IMR-90 (cell line): ENCODE measurements around the gene TRMT11. TPM values are rescaled to one million over a fixed set of nuclear protein-coding genes. Genes with fewer than 3 reads are reported as not detected.

Experiments used
- ATAC-seq: fragments of 200-7000 bp; cut with Tn5 transposase; 2 replicates; pipeline ENCODE4 v1.9.1; 2020; ENCODE audit warnings: low read depth, mild to moderate bottlenecking, moderate library complexity
- BruUV-seq: library from RNA; stranded (reverse); fragments of 400-500 nt; replicated peaks from 2 replicates; lab custom pipeline; 2021; lab: Mats Ljungman, UMichigan
- CTCF ChIA-PET: fragments of 300-600 bp; formaldehyde crosslinking; extraction: SDS; loops from one replicate; lab custom pipeline; 2021; ENCODE audit warnings: antibody characterized with exemption; lab: Yijun Ruan, JAX
- POLR2A ChIA-PET: fragments of 300-600 bp; sonication (Branson Sonifier 250); formaldehyde crosslinking; loops from one replicate; lab custom pipeline; 2022; ENCODE audit warnings: antibody characterized with exemption; ENCODE audit not compliant: unreplicated experiment; lab: Charles Lee
- DNase-seq: peaks from one replicate; pipeline ENCODE4 v3.0.0; 2013
- H2AFZ ChIP-seq: replicated peaks from 2 replicates; pipeline ENCODE3; 2013; ENCODE audit warnings: low read length, mild to moderate bottlenecking; ENCODE audit not compliant: poor library complexity
- H2AK5ac ChIP-seq: 2 replicates; pipeline ENCODE4 v1.6.1; 2013; ENCODE audit warnings: low read depth, low read length, inconsistent platforms
- H2AK9ac ChIP-seq: replicated peaks from 2 replicates; pipeline ENCODE3; 2013; ENCODE audit warnings: mild to moderate bottlenecking, low read depth, low read length, moderate library complexity; ENCODE audit not compliant: poor library complexity
- H2BK120ac ChIP-seq: 2 replicates; pipeline ENCODE4 v1.6.1; 2013; ENCODE audit warnings: low read depth, low read length, inconsistent platforms
- H2BK15ac ChIP-seq: 3 replicates; pipeline ENCODE4 v1.6.1; 2013; ENCODE audit warnings: low read depth, low read length, inconsistent platforms
- H2BK20ac ChIP-seq: 2 replicates; pipeline ENCODE4 v1.6.1; 2013; ENCODE audit warnings: low read depth, mild to moderate bottlenecking, inconsistent platforms, low read length, moderate library complexity
- H2BK5ac ChIP-seq: 2 replicates; pipeline ENCODE4 v1.6.1; 2013; ENCODE audit warnings: mild to moderate bottlenecking, low read depth, low read length, inconsistent platforms; ENCODE audit not compliant: poor library complexity, severe bottlenecking
- H3K14ac ChIP-seq: replicated peaks from 2 replicates; pipeline ENCODE4 v1.6.1; 2013; ENCODE audit warnings: low read depth, low read length, inconsistent platforms
- H3K18ac ChIP-seq: 2 replicates; pipeline ENCODE4 v1.6.1; 2013; ENCODE audit warnings: low read depth, low read length, control low read depth
- H3K23ac ChIP-seq: 2 replicates; pipeline ENCODE4 v1.6.1; 2013; ENCODE audit warnings: low read depth, low read length, inconsistent platforms
- H3K27ac ChIP-seq: 2 replicates; pipeline ENCODE4 v1.5.1; 2013; ENCODE audit warnings: mild to moderate bottlenecking, control low read depth, low read length; ENCODE audit not compliant: insufficient read depth
- H3K27me3 ChIP-seq: 2 replicates; pipeline ENCODE4 v1.6.1; 2013; ENCODE audit warnings: low read length; ENCODE audit not compliant: control insufficient read depth, insufficient read depth
- H3K36me3 ChIP-seq: 2 replicates; pipeline ENCODE4 v1.6.1; 2013; ENCODE audit warnings: low read length, mixed read lengths; ENCODE audit not compliant: control insufficient read depth, insufficient read depth
- H3K4ac ChIP-seq: 2 replicates; pipeline ENCODE4 v1.6.1; 2013; ENCODE audit warnings: low read depth, low read length, inconsistent platforms
- H3K4me1 ChIP-seq: 2 replicates; pipeline ENCODE4 v1.6.1; 2013; ENCODE audit warnings: low read length, mixed read lengths; ENCODE audit not compliant: control insufficient read depth, insufficient read depth
- H3K4me2 ChIP-seq: 2 replicates; pipeline ENCODE4 v1.6.1; 2013; ENCODE audit warnings: low read depth, mild to moderate bottlenecking, control low read depth, low read length, moderate library complexity
- H3K4me3 ChIP-seq: 2 replicates; pipeline ENCODE4 v1.5.1; 2013; ENCODE audit warnings: low read depth, mild to moderate bottlenecking, control low read depth, low read length, moderate library complexity; ENCODE audit not compliant: insufficient read depth
- H3K56ac ChIP-seq: 2 replicates; pipeline ENCODE4 v1.6.1; 2013; ENCODE audit warnings: low read length, inconsistent platforms; ENCODE audit not compliant: insufficient read depth; ENCODE audit errors: extremely low read depth
- H3K79me1 ChIP-seq, 2 experiments: 2 replicates each; pipeline ENCODE4 v1.6.1; 2013; ENCODE audit warnings: low read length in 2 of 2, inconsistent platforms in 1 of 2, low read depth in 1 of 2
- H3K9ac ChIP-seq: 2 replicates; pipeline ENCODE4 v1.6.1; 2013; ENCODE audit warnings: low read depth, low read length, control low read depth
- H3K9me1 ChIP-seq: 2 replicates; pipeline ENCODE4 v1.6.1; 2013; ENCODE audit warnings: low read length, inconsistent platforms; ENCODE audit not compliant: insufficient read depth
- H3K9me3 ChIP-seq: 2 replicates; pipeline ENCODE4 v1.6.1; 2013; ENCODE audit warnings: low read length; ENCODE audit not compliant: control insufficient read depth, insufficient read depth
- H4K20me1 ChIP-seq: 2 replicates; pipeline ENCODE4 v1.6.1; 2013; ENCODE audit warnings: low read length, inconsistent platforms; ENCODE audit not compliant: insufficient read depth
- H4K5ac ChIP-seq: 2 replicates; pipeline ENCODE4 v1.6.1; 2013; ENCODE audit warnings: mild to moderate bottlenecking, low read depth, low read length, control low read depth
- H4K8ac ChIP-seq, 2 experiments: 2 replicates each; pipeline ENCODE4 v1.6.1; 2013; ENCODE audit warnings: low read depth in 2 of 2, low read length in 2 of 2, control low read depth in 1 of 2, inconsistent platforms in 1 of 2
- H4K91ac ChIP-seq: 2 replicates; pipeline ENCODE4 v1.6.1; 2013; ENCODE audit warnings: low read depth, low read length, inconsistent platforms; ENCODE audit not compliant: insufficient read depth
- CEBPB ChIP-seq: IDR thresholded peaks from 2 replicates; pipeline ENCODE4 v1.6.1; 2012; ENCODE audit warnings: low read depth, low read length, improper control_type of control experiment
- CHD1 ChIP-seq: IDR thresholded peaks from 2 replicates; pipeline ENCODE4 v1.6.1; 2012; ENCODE audit warnings: low read depth, low read length, improper control_type of control experiment
- NFE2L2 ChIP-seq: fragments of 150-350 bp; IDR thresholded peaks from 2 replicates; pipeline ENCODE4 v1.6.1; 2016; ENCODE audit warnings: low read depth, mild to moderate bottlenecking, low read length
- POLR2A ChIP-seq: IDR thresholded peaks from 2 replicates; pipeline ENCODE4 v1.6.1; 2012; ENCODE audit warnings: mild to moderate bottlenecking, low read depth, low read length
- WGBS, 2 experiments: methylation state at CpG; one replicate each; pipeline versions ENCODE4 v1.1.5 to v1.1.7; 2013; ENCODE audit warnings: missing lambda C conversion rate in 2 of 2; ENCODE audit not compliant: insufficient read length in 1 of 2; ENCODE audit errors: extremely low coverage in 2 of 2; 5-methylcytosine and 5-hydroxymethylcytosine counted together
- dilution Hi-C: fragments of 300-500 bp; cut with HindIII; formaldehyde crosslinking; loops from one replicate; pipeline ENCODE4 v1.14.3; 2018; ENCODE audit warnings: low sequenced_read_pairs; ENCODE audit not compliant: unreplicated experiment
- in situ Hi-C: fragments of 300-500 bp; cut with MboI; formaldehyde crosslinking; loops from 3 replicates; pipeline ENCODE4 v1.14.3; 2019; ENCODE audit warnings: low sequenced_read_pairs, inconsistent platforms, mixed read lengths
- intact Hi-C: fragments of 100-400 bp; cut with micrococcal nuclease; formaldehyde crosslinking; loops from 2 replicates; pipeline ENCODE4 v1.10.0; 2022
- polyA plus RNA-seq, 3 experiments: library from polyadenylated mRNA; depleted of rRNA; stranded (reverse); fragments of >200 nt; gene quantifications; 2 replicates each; pipeline ENCODE4 v1.2.3, GENCODE V29; 2012; ENCODE audit warnings: low replicate concordance in 1 of 3
- total RNA-seq: library from RNA; depleted of rRNA; stranded (reverse); fragments of >200 nt; gene quantifications from 2 replicates; pipeline ENCODE4 v1.2.3, GENCODE V29; 2012
- TF ChIP-seq, protein P1 (sequence below): fragments of 150-350 bp; IDR thresholded peaks from 2 replicates; pipeline ENCODE4 v1.6.1; 2017; ENCODE audit warnings: mild to moderate bottlenecking, antibody characterized with exemption, low read length, low read depth

Gene TRMT11
- total and polyA plus RNA-seq, 2 of the 4 experiments (the other 2 are of a cell fraction), result 14.3 to 19.0 TPM

- no peak overlapping the region for H3K9ac ChIP-seq
- H3K4me2 ChIP-seq, result no peak overlapping the region
- no peak overlapping the region for H3K4me3 ChIP-seq
- H3K79me1 ChIP-seq, result peaks cover 4 to 5% of the 10 kb centered on the region in 2 experiments; a peak in 3 of 4 replicates
- H3K27ac ChIP-seq, result no peak overlapping the region
- H3K9me1 ChIP-seq, result no peaks in the 10 kb centered on the region
- no peaks in the 10 kb centered on the region for H3K27me3 ChIP-seq
- H2AK9ac ChIP-seq, result no peak overlapping the region
- H3K4ac ChIP-seq, result no peak overlapping the region
- H2BK20ac ChIP-seq, result no peak overlapping the region
- H2BK120ac ChIP-seq, result no peak overlapping the region
- ATAC-seq (no peak), DNase-seq (no peak)
- no peak overlapping the region for H4K8ac ChIP-seq
- no peak overlapping the region for H2AFZ ChIP-seq
- ChIA-PET CTCF (interaction anchor here (1.1 kb wide), 1 partner anchor 11 kb away, joined by 3 read pairs; no protein-coding TSS in a partner anchor), POLR2A (no interaction called here)
- WGBS, 2 experiments, result no CpG with 5 or more reads among the region's 2 CpGs
- H2AK5ac ChIP-seq, result no peak overlapping the region
- H2BK5ac ChIP-seq, result no peak overlapping the region
- H3K18ac ChIP-seq, result no peak overlapping the region
- H2BK15ac ChIP-seq, result no peak overlapping the region
- H3K56ac ChIP-seq, result no peak overlapping the region
- TF ChIP-seq POLR2A, result no peak
- TF ChIP-seq, protein P1, sequence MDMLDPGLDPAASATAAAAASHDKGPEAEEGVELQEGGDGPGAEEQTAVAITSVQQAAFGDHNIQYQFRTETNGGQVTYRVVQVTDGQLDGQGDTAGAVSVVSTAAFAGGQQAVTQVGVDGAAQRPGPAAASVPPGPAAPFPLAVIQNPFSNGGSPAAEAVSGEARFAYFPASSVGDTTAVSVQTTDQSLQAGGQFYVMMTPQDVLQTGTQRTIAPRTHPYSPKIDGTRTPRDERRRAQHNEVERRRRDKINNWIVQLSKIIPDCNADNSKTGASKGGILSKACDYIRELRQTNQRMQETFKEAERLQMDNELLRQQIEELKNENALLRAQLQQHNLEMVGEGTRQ, result no peak
- no peak for TF ChIP-seq CHD1
- TF ChIP-seq NFE2L2, result no peak
- no peak for TF ChIP-seq CEBPB
- no peaks in the 10 kb centered on the region for H3K4me1 ChIP-seq
- H3K36me3 ChIP-seq, result peaks cover 2% of the 10 kb centered on the region; the same call in 1 of the 2 replicates
- H4K5ac ChIP-seq, result no peak overlapping the region
- H4K91ac ChIP-seq, result no peak overlapping the region
- in situ Hi-C loops (loop anchor here (5.0 kb wide), 1 partner anchor 111 kb away; no protein-coding TSS in a partner anchor), intact Hi-C loops (loop anchor here (10.0 kb wide), 1 partner anchor 404 kb away; no protein-coding TSS in a partner anchor), dilution Hi-C loops (no loop called here)
- H3K9me3 ChIP-seq, result no peaks in the 10 kb centered on the region
- no peaks in the 10 kb centered on the region for H4K20me1 ChIP-seq
- no TSS peak for BruUV-seq
- no peak overlapping the region for H3K14ac ChIP-seq
- H3K23ac ChIP-seq, result no peak overlapping the region
Observed at GRCh38 chr6:125968493-125968892, 17.8 kb upstream of the TRMT11 start.
